ENCODE data around the gene PNPLA3. TPM values are rescaled to one million over a fixed set of nuclear protein-coding genes. Genes with fewer than 3 reads are reported as not detected.

Gene PNPLA3
- total RNA-seq, 1 experiment from 2014 or later: 17.5 TPM

GRCh38 chr22:43976861-43977795 is 53.5 kb downstream of the PNPLA3 start:
- H3K27ac ChIP-seq (ENCODE audit: insufficient read length, low read depth, low read length): no peak overlapping the region
- H3K18ac ChIP-seq (ENCODE audit: insufficient read length, low read depth, low read length): no peak overlapping the region
- no peak overlapping the region for H3K4ac ChIP-seq (ENCODE audit: low read depth, low read length)
- no peaks in the 10 kb centered on the region for H3K79me2 ChIP-seq (ENCODE audit: insufficient read depth, low read length)
- no CpG with 5 or more reads among the region's 19 CpGs for WGBS (ENCODE audit: extremely low coverage, insufficient read length, low lambda C conversion rate)
- no peak for DNase-seq
- no peak overlapping the region for H3K4me2 ChIP-seq (ENCODE audit: insufficient read depth, insufficient read length, low read length)
- H4K91ac ChIP-seq (ENCODE audit: insufficient read length, low read depth, low read length): no peak overlapping the region
- no peaks in the 10 kb centered on the region for H3K79me1 ChIP-seq (ENCODE audit: insufficient read depth, low read depth, low read length, poor library complexity, severe bottlenecking)
- no peaks in the 10 kb centered on the region for H3K23me2 ChIP-seq (ENCODE audit: insufficient read length, low read depth, low read length, poor library complexity, severe bottlenecking)
- no peaks in the 10 kb centered on the region for H4K20me1 ChIP-seq (ENCODE audit: control insufficient read depth, insufficient read depth, insufficient read length)
- no peak overlapping the region for H3K4me3 Mint-ChIP-seq
- no peaks in the 10 kb centered on the region for H3K4me1 ChIP-seq (ENCODE audit: insufficient read depth, low read length)
- no peak overlapping the region for H3K56ac ChIP-seq (ENCODE audit: insufficient read length, low read depth, low read length)
- no peaks in the 10 kb centered on the region for H3K27me3 Mint-ChIP-seq (ENCODE audit: low read depth)
- H2BK5ac ChIP-seq (ENCODE audit: insufficient read length, low read length): no peak overlapping the region
- no peaks in the 10 kb centered on the region; a peak in 1 of 5 replicates for H3K9me3 Mint-ChIP-seq
- TF ChIP-seq, protein P1, sequence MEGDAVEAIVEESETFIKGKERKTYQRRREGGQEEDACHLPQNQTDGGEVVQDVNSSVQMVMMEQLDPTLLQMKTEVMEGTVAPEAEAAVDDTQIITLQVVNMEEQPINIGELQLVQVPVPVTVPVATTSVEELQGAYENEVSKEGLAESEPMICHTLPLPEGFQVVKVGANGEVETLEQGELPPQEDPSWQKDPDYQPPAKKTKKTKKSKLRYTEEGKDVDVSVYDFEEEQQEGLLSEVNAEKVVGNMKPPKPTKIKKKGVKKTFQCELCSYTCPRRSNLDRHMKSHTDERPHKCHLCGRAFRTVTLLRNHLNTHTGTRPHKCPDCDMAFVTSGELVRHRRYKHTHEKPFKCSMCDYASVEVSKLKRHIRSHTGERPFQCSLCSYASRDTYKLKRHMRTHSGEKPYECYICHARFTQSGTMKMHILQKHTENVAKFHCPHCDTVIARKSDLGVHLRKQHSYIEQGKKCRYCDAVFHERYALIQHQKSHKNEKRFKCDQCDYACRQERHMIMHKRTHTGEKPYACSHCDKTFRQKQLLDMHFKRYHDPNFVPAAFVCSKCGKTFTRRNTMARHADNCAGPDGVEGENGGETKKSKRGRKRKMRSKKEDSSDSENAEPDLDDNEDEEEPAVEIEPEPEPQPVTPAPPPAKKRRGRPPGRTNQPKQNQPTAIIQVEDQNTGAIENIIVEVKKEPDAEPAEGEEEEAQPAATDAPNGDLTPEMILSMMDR (conservative IDR thresholded peaks at IDR 0.05): no peak
- no peak overlapping the region for H3K9ac ChIP-seq (ENCODE audit: extremely low read depth, insufficient read length, low read length)
- no peaks in the 10 kb centered on the region for H3K27me3 ChIP-seq (ENCODE audit: insufficient read depth, low read length)
- no peaks in the 10 kb centered on the region for H3K4me1 Mint-ChIP-seq
- H3K27ac Mint-ChIP-seq: no peak overlapping the region; a peak in 1 of 7 replicates
- no peak overlapping the region; the same call in 1 of the 2 replicates for H3K14ac ChIP-seq (ENCODE audit: insufficient read depth, low read length)
- H3K36me3 Mint-ChIP-seq (ENCODE audit: insufficient read depth in 1 of 3, low read depth in 3 of 3): peaks cover 44 to 90% (median 80%) of the 10 kb centered on the region in 3 experiments; a peak in 6 of 7 replicates
- H2AFZ ChIP-seq (ENCODE audit: low read length): no peak overlapping the region
- H2BK12ac ChIP-seq (ENCODE audit: insufficient read length, low read depth, low read length): no peak overlapping the region
- H4K8ac ChIP-seq (replicated peaks; ENCODE audit: insufficient read length, low read depth, low read length): no peak overlapping the region
- no peaks in the 10 kb centered on the region for H3K9me3 ChIP-seq (ENCODE audit: control insufficient read depth, low read depth, low read length)
- H3T11ph ChIP-seq (ENCODE audit: low read length): no peak overlapping the region
- H2AK5ac ChIP-seq (ENCODE audit: insufficient read length, low read length): no peak overlapping the region
- no peak overlapping the region for H2BK20ac ChIP-seq (ENCODE audit: low read depth, low read length, poor library complexity, severe bottlenecking)
- H4K5ac ChIP-seq (ENCODE audit: insufficient read length, low read depth, low read length): no peak overlapping the region
- no peak overlapping the region for H2BK15ac ChIP-seq (ENCODE audit: low read depth, low read length)
- no peak overlapping the region for H2BK120ac ChIP-seq (ENCODE audit: low read depth, low read length, poor library complexity, severe bottlenecking)
- no peak overlapping the region for H3K23ac ChIP-seq (ENCODE audit: insufficient read length, low read depth, low read length)
